GM12878 (cell line): ENCODE measurements around the gene ADARB1.

Source experiments
- BHLHE40 ChIP-seq, 2 experiments: fragments of 450-650 bp in 1 of 2; IDR thresholded peaks; 2 replicates each; pipeline ENCODE4 v1.6.1; 2011 to 2017; ENCODE audit warnings: low read depth in 2 of 2, borderline replicate concordance in 1 of 2, improper control_type of control experiment in 1 of 2, low read length in 1 of 2, mild to moderate bottlenecking in 1 of 2
- CBX5 ChIP-seq: sonication (generic); IDR thresholded peaks from 2 replicates; pipeline ENCODE4 v1.6.1; 2016; ENCODE audit warnings: low read depth, moderate library complexity, mild to moderate bottlenecking, inconsistent platforms
- EP300 ChIP-seq, 2 experiments: fragments of 150-350 bp in 1 of 2; IDR thresholded peaks; 2 replicates each; pipeline ENCODE4 v1.6.1; 2011 to 2012; ENCODE audit warnings: low read depth in 2 of 2, low read length in 2 of 2, borderline replicate concordance in 1 of 2, improper control_type of control experiment in 1 of 2, inconsistent platforms in 1 of 2; ENCODE audit not compliant: control insufficient read depth in 1 of 2
- EZH2 ChIP-seq: IDR thresholded peaks from 2 replicates; pipeline ENCODE4 v1.6.1; 2012; ENCODE audit warnings: low read depth, mild to moderate bottlenecking, control low read depth, inconsistent platforms, low read length, borderline replicate concordance; ENCODE audit not compliant: control insufficient read depth
- FOXM1 ChIP-seq: IDR thresholded peaks from 2 replicates; pipeline ENCODE4 v1.6.1; 2012; ENCODE audit warnings: low read depth, mild to moderate bottlenecking, inconsistent platforms, low read length, moderate library complexity
- POLR2AphosphoS5 ChIP-seq: IDR thresholded peaks from 2 replicates; pipeline ENCODE4 v1.6.1; 2011; ENCODE audit warnings: mild to moderate bottlenecking, low read length, inconsistent platforms
- RELA ChIP-seq: fragments of 450-650 bp; IDR thresholded peaks from 2 replicates; pipeline ENCODE4 v1.8.0; 2014; ENCODE audit warnings: borderline replicate concordance; ENCODE audit not compliant: partially characterized antibody
- TF ChIP-seq, protein P1 (sequence below), 3 experiments: IDR thresholded peaks in 2 of 3; conservative IDR thresholded peaks in 1 of 3; 2 replicates each; pipeline ENCODE4 v1.5.1; 2011; ENCODE audit warnings: low read depth in 3 of 3, low read length in 3 of 3, mild to moderate bottlenecking in 3 of 3, control low read depth in 2 of 3, moderate library complexity in 2 of 3, inconsistent platforms in 1 of 3, mixed read lengths in 1 of 3; ENCODE audit not compliant: control insufficient read depth in 2 of 3, insufficient read depth in 1 of 3; ENCODE audit errors: extremely low read depth in 1 of 3
- TF ChIP-seq, protein P2 (sequence below): IDR thresholded peaks from 2 replicates; pipeline ENCODE4 v1.6.1; 2011; ENCODE audit warnings: borderline replicate concordance, low read depth, mild to moderate bottlenecking, moderate library complexity, mixed read lengths, low read length; ENCODE audit not compliant: insufficient read depth; ENCODE audit errors: extremely low read length

DNA sequence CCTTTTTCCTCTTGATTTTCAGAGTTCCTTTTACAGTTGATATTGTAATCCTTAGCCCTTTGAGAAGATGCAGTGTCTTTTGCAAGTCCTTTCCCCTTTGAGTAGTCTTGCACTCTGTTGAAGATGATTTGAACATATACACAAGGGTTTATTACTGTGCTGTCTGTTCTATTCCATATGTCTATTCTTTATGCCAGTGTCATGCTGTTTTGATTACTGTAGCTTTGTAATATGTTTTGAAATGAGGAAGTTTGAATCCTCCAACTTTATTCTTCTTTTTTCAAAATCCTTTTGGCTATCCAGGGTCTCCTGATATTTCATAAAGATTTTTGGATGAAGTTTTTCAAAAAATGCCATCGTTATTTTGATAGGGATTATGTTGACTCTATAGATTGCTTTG is 112.3 kb downstream of the ADARB1 start:
- TF ChIP-seq, protein P1, sequence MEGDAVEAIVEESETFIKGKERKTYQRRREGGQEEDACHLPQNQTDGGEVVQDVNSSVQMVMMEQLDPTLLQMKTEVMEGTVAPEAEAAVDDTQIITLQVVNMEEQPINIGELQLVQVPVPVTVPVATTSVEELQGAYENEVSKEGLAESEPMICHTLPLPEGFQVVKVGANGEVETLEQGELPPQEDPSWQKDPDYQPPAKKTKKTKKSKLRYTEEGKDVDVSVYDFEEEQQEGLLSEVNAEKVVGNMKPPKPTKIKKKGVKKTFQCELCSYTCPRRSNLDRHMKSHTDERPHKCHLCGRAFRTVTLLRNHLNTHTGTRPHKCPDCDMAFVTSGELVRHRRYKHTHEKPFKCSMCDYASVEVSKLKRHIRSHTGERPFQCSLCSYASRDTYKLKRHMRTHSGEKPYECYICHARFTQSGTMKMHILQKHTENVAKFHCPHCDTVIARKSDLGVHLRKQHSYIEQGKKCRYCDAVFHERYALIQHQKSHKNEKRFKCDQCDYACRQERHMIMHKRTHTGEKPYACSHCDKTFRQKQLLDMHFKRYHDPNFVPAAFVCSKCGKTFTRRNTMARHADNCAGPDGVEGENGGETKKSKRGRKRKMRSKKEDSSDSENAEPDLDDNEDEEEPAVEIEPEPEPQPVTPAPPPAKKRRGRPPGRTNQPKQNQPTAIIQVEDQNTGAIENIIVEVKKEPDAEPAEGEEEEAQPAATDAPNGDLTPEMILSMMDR (IDR thresholded peaks at IDR 0.05 in 2 of 3, conservative IDR thresholded peaks at IDR 0.05 in 1 of 3; ENCODE audit: control insufficient read depth in 2 of 3, extremely low read depth in 1 of 3, insufficient read depth in 1 of 3, low read depth in 3 of 3, low read length in 3 of 3) = no peak
- no peak for TF ChIP-seq FOXM1
- TF ChIP-seq EP300 (IDR thresholded peaks at IDR 0.05; ENCODE audit: borderline replicate concordance in 1 of 2, control insufficient read depth in 1 of 2, low read depth in 2 of 2, low read length in 2 of 2) = no peak
- TF ChIP-seq, protein P2, sequence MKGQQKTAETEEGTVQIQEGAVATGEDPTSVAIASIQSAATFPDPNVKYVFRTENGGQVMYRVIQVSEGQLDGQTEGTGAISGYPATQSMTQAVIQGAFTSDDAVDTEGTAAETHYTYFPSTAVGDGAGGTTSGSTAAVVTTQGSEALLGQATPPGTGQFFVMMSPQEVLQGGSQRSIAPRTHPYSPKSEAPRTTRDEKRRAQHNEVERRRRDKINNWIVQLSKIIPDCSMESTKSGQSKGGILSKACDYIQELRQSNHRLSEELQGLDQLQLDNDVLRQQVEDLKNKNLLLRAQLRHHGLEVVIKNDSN = no peak
- TF ChIP-seq RELA = no peak
- TF ChIP-seq BHLHE40 (IDR thresholded peaks at IDR 0.05; ENCODE audit: borderline replicate concordance in 1 of 2, low read depth in 2 of 2, low read length in 1 of 2) = no peak
- no peak for TF ChIP-seq EZH2
- TF ChIP-seq CBX5 = no peak
- no peak for TF ChIP-seq POLR2AphosphoS5
